Suprapubic skin (tissue), 4 donors: ENCODE measurements around the gene APEX1.

Experiments
- EP300 ChIP-seq: sonication (generic); formaldehyde crosslinking; IDR thresholded peaks from one replicate; pipeline ENCODE4 v1.6.1; 2017; ENCODE audit warnings: antibody characterized with exemption
- POLR2A ChIP-seq, 2 donors: fragments of 450-650 bp; IDR thresholded peaks; one replicate each; pipeline ENCODE4 v1.6.1; 2017; ENCODE audit warnings: antibody characterized with exemption in 2 of 2, mild to moderate bottlenecking in 2 of 2, moderate library complexity in 2 of 2
- POLR2AphosphoS5 ChIP-seq, 3 donors: sonication (generic); formaldehyde crosslinking; IDR thresholded peaks; one replicate each; pipeline ENCODE4 v1.6.1; 2017; ENCODE audit warnings: antibody characterized with exemption in 3 of 3
- TF ChIP-seq, protein P1 (sequence below), 2 donors: fragments of 200-600 bp in 1 of 2; fragments of 450-650 bp in 1 of 2; sonication (generic) in 1 of 2; IDR thresholded peaks; one replicate each; pipeline ENCODE4 v1.5.1; 2016 to 2019; ENCODE audit warnings: antibody characterized with exemption in 2 of 2, mild to moderate bottlenecking in 1 of 2, moderate library complexity in 1 of 2

DNA sequence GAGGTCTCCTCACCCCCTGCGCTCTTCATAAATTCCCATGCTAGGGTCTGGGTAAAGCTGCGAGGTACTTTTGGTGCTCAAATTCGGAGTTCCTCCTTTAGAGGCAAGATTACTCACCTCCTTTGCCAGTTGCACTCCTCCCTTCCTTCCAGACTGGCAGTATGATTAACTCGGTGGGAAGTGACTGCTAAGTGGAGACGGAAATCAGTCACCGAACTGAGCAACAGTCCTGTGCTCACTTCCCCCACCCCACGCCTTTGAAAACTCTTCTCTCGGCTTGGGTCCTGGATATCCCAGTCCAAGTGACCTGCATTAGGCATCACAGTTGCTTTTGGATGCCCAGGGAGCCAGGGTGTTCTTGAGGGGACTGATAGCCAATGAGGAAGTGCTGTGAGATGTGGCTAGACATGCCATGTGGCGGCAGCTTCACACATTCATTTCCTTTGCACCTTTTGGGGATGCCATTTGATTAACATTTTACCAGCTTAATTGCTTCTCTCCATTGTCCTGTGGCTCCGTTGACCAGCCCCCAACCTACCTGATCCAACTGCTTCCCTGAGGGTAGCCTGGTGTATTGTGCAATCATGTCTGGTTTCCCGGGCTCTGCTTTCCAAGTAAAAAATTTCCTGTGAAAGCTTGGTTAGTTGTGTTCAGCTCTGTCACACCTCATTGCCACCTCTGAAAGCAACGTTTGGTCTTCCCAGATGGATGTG, 15.0 kb downstream of the APEX1 start:
- no peak for TF ChIP-seq POLR2AphosphoS5 (IDR thresholded peaks at IDR 0.05)
- TF ChIP-seq, protein P1, sequence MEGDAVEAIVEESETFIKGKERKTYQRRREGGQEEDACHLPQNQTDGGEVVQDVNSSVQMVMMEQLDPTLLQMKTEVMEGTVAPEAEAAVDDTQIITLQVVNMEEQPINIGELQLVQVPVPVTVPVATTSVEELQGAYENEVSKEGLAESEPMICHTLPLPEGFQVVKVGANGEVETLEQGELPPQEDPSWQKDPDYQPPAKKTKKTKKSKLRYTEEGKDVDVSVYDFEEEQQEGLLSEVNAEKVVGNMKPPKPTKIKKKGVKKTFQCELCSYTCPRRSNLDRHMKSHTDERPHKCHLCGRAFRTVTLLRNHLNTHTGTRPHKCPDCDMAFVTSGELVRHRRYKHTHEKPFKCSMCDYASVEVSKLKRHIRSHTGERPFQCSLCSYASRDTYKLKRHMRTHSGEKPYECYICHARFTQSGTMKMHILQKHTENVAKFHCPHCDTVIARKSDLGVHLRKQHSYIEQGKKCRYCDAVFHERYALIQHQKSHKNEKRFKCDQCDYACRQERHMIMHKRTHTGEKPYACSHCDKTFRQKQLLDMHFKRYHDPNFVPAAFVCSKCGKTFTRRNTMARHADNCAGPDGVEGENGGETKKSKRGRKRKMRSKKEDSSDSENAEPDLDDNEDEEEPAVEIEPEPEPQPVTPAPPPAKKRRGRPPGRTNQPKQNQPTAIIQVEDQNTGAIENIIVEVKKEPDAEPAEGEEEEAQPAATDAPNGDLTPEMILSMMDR (IDR thresholded peaks at IDR 0.05): no peak
- no peak for TF ChIP-seq POLR2A (IDR thresholded peaks at IDR 0.05)
- no peak for TF ChIP-seq EP300
